Jurkat, Clone E6-1 (cell line): ENCODE measurements around the gene SPECC1L.

Source experiments
- DNase-seq: peaks from one replicate; pipeline ENCODE4 v3.0.0-alpha.2; 2011; ENCODE audit warnings: low read depth, low spot score
- H3K4me3 ChIP-seq: 2 replicates; pipeline ENCODE4 v1.5.1; 2011; ENCODE audit warnings: mild to moderate bottlenecking, low read length, control low read depth, moderate library complexity

The SPECC1L gene

DNA sequence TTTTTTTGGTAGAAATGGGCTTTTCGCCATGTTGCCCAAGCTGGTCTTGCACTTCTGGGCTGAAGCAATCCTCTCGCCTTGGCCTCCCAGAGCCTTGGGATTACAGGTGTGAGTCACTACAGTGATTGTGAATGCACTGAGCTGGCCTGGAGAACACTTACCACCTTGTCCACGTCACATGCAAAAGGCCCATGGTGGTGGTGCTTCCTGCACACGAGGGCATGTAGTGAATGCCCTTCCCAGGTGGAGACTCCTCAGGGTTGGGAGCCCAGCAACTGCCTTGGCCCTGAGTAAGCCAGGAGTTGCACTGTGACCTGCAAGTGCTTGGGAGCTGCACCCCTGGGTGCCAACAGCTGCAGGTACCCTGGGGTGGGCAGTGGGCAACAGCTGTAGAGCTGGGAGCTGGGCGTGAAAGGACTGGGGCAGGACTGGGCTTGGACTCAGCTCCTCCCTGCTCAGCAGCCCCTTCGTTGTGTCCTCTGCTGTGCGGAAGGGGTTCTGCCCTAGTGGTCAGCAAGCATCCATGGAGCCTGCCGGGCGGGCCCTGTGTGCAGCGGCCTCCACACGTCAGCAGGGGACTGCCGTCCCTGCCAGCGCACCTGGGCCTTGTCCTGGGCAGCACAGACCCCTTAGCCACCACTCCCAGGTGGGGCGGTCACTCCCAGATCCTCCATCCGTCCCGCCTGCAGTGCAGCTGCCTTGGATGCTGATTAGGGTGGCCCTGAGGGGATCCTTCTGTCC is 147.4 kb downstream of the SPECC1L start:
- no peak overlapping the region for H3K4me3 ChIP-seq
- no peak for DNase-seq

DNA sequence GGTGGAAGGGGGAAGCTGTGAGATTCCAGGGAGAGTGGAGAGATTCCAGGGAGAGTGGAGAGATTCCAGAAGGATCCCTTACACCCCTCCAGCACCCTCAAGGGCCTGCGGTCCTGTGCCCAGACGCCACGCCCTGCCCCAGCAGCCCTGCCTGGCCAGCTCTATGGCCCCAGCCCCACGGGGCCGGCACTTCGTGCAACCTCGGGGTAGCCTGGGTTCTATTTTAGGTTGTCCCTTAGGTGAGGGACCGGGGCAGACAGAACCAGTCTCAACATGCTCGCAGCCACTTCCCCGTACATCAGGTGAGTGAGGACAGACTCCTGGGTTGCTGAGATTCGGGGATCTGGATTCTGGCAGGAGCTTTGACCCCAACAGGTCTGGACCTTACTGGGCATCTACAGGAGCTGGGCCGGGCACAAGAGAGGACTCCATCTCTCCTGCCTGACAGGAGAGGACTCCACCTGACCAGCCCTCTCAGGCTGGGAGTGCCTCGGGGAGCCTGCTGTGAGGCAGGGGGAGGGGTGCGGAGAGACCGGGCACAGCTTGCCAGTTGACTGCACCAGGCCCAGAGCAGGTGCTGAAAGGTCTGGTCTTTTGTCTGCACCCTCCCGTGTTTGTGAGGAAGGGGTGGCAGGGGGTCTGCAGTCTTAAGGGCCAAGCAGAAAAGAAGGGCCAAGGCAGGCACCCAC is 148.3 kb downstream of the SPECC1L start:
- H3K4me3 ChIP-seq, result no peak overlapping the region

DNA sequence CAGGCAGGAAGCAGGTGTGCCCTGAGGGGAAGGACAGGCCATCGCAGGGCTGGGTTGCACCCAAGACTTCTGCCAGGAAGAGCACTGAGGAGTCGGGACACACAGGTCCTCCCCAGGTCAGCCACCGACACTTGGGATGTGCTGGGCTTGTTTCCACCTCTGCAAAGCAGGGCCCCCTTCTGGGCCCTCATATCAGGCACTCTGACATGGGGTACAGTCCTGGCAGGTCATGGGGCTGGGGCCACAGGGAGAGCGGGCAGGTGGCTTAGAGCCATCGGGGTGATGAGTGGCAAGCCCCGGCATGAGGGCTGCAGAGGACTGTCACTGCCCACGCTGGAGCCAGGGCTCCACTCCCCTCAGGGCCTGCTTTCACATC is 148.8 kb downstream of the SPECC1L start:
- no peak for DNase-seq
- no peak overlapping the region for H3K4me3 ChIP-seq

More for the DNA sequence above, 148.3 kb downstream of the SPECC1L start:
- DNase-seq, result no peak

DNA sequence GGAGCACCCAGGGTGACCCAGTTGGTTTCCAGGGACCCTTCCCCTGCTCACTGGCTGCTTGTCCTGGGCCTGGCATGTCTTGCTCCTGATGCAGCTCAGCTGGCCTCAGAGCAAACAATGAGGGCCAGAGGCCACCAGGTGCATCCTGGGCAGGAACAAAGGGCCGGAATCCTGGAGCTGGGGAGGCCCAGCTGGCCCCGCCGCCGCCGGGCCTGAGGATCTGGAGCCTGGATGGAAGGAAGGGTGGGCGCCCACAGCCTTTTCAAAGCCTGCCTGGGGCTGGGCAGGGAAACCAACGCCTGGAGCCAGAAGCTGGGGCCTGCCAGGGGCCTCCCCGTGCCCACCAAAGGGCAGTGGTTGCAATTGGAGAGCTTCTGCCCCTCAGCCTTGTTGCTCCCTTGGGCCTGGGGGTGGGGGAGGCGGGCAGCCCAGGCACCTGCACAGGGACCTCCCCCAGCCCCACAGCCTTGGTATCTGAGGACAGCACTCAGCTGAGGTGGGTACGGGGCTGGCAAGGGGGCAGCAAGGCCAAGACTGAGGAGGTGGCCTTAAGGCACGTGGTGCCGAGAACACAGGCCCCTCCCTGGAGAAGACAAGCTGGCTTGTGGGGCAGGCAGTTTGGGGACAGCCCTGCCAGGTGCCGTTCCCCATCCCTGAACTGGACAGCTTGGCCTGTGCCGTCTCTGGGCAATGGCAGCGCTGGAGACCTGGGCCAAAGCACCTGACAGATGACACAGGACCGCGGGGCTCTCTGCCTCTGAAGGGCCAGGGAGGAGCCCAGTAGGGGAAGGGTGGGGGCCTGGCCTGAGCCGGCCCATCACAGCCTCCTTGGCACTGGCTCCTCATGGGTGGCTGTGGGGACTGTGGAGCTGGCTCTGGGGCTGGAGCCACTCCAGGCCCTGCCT is 149.7 kb downstream of the SPECC1L start:
- no peak overlapping the region for H3K4me3 ChIP-seq

DNA sequence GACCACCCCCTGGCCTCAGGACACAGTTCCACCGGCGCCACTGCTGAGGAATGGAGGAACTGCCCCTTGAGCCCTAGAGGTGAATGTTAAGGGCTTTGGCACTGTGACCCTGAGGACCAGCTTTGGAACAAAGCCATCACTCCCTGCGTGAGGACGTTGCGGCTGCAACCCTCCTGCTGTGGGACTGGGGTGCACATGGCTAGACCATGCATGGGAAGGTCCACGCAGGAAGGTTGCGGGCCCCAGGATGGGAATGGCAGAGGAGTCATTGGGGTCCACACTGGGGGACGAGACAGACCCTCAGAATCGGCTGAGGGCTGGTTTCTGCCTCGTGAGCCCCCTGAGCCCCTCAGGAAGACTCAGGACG is 150.3 kb downstream of the SPECC1L start:
- no peak overlapping the region for H3K4me3 ChIP-seq
- no peak for DNase-seq

More for the DNA sequence above, 149.7 kb downstream of the SPECC1L start:
- no peak for DNase-seq

DNA sequence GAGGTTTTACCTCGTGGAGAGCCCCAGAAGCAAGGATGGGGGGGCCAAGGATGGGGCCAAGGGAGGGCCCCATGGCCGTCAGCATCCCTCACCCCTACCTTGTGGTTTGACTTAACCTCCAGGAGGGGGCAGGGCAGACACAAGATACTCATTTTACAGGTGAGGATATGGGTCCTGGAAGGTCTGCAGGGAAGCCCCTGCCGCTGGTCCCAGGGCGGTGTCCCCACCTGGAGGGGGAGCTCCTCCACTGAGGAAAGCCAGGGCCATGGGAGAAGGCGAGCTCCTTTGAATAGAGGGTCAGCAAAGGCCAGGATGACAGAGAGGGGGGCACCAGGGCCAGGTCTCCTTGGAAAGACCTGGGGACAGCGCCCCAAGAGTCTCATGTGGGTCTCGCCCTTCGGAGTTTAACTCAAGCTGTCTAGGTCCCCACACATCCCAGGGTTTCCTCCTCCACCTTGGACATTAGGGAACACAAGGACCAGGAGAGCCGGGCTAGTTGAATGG is 150.8 kb downstream of the SPECC1L start:
- DNase-seq, result no peak
- no peak overlapping the region for H3K4me3 ChIP-seq

DNA sequence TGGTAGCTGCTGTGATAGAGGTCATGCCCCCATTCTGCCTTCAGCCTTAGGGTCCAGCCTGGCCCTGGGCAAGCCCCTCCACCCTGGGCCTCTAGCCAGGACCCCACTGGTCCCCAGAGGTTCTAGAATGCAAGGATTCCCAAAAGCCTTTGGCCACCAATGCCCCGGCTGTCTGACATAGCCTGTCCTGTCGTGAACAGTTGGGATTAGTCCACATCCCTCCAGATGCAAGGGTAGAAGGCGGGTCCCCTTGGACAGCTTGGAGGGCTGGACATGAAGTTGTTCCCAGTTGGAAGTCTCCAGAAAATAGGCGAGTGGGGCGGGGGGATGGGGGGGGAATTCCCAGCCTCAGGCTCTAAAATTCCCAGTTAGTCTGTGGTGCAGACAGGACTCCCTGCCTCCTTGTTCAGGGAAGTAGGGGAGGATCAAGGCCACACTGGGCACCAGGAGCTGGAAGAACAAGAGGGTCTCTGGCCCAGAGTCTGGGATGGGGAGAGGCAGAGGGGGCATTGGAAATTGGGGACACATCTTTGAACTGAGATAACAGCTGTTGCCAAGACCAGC is 151.6 kb downstream of the SPECC1L start:
- H3K4me3 ChIP-seq, result no peak overlapping the region
- no peak for DNase-seq

DNA sequence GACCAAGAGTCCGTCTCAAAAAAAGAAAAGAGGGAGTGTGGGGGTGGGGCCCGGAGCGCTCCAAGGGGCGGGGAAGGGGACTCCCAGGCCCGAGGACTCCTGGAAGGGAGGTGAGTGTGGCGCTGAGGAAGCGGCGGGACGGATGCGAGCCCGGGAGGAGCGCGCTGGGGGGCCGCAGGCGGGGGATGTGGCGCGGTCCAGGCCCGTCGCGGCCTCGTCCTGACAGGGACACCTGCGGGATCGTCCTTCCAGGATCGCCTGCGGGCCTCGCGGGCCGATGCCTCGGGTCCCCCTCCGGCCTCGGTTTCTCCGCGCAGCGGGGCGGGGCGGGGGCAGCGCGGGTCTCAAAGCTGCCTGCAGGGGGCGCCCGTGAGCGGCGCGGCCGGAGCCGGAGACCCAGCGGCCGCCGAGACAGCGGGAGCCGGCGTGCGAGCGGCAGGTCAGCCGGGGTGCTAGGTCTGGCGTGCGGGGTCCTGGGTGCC is 152.9 kb downstream of the SPECC1L start:
- DNase-seq, result no peak
- H3K4me3 ChIP-seq, result peak overlapping the region; percentile 35; the same call in 1 of the 2 replicates

DNA sequence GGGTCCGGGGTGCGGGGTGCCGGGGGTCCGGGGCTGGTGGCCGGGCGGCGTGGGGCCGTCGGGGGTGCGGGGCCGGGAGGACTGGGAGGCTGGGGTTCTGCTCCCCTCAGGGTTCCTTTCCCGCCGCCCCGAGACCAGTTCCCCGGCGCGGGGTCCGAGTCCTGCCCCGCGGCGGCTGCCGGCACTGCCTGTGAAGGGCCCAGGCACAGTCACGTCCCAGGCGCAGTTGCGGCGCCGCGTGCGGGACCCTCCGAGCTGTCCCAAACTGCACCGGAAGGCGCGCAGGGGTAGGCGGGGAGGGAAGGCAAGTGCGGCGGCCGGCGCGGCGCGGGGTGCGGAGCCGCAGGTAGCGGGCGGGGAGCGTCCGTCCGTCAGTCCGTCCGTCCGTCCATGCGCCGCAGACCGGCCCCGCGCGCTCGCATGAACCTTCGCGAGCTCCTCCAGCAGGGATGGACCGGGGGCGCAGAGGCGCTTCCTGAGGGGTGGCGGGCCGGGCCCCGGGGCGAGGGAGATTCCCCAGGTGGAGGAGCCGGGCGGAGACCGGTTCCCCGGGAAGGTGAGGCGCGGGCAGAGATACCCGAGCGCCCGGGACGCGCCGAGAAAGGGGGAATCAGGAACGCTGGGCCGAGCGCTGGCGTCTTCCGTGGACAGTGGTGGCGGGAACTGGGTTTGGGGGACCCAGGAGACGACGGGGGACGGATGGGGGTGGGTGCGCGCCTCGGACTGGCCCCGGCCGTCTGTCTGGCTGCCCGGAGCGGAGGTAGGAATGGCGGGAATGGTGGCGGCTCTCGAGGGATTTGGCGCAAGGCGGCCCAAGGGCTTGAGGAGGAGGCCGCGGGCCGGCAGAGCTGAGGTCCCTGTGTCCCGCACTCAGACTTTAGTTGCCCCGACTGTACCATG is 153.6 kb downstream of the SPECC1L start:
- peak overlapping the region; percentile 35; the same call in 1 of the 2 replicates for H3K4me3 ChIP-seq
- DNase-seq, result no peak

DNA sequence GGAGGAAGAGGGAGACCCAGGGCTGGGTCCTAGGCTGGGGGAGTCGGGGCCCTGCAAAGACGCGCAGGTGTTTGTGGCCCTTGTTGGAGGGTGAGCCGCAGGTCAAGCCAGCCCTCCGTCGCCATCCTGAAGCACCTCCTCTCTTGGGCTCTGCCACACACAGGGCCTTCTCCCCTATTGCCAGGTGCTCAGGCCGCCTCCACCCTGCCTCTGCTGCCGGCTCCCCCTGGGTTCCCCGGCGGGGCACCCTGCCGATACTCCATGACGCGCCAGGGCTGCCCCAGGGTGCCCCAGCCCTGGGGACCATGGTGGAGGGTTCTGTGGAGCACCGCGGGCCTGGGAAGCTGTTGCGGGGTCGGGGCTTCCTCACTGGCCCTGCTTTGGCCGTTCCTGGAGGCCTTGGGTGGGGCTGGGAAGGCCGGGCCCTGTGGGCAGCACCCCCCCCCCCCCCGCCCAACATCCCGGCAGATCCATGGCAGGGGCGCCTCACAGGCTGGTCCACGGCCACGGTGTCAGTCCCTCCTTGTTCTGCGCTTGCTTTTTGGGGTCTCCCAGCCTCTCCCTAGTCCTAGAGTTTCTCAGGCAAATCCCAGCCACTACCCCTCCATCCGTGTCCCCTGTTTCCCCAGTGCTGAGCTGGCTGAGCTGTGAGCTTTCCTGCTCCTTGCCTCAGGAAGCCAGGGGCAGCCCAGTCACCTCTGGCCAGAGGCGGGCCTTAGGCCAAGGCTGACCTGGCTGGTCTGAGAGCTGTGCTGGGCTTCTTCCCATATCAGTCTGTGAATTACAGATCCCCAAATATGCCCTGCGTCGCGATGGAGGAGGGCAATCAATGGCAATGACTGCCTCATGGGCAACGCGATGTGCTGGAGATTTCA is 154.5 kb downstream of the SPECC1L start:
- no peak for DNase-seq
- no peak overlapping the region for H3K4me3 ChIP-seq

DNA sequence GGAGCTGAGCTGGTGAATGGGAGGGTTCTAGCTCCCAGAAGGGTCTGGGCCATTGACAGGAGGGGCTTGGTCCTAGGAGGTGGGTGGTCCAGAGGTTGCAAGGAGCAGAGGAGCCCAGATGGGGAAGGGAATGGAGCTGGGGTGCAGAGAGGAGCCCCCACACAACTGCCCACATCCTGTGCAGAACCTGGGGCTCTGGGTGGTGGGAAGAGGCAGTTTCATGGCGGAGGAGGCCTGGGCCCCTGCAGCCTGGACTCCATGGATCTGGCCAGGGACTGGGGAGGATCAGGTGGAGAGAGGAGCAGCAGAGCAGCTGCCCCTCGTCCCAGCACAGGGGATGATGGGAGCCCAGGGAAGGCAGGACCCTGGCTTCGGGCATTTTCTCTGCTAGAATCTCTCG is 155.8 kb downstream of the SPECC1L start:
- no peak overlapping the region for H3K4me3 ChIP-seq
- DNase-seq, result no peak

DNA sequence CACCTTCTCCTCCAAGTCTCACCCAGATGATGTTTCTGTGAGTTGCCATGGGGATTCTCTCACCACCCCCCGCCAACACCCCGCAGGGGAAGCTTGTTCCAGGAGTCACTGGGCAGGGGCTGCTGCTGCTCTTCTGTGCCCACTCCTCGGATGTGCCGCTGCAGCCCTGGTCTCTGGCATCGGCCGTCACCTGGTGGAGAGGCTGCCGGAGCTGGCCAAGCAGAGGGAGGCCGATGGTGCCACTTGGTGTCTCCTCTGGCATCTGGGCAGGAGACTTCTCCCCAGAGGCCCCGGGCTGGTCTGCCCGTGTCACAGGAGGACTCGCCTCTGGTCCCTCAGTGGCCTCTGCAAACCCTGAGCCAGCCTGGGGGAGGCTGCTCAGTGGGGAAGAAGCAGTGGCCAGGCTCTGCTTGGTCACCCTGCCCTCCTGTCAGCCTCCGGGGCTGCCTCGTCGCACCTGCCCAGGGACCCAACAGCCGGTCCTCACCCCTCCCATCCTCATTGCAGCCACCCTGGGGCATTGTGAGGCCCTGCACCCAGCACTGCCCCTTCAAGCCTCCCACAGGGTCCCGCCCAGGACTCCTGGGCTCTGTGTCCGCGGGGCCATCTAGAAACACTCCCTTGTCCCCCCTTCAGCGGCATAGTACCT is 156.3 kb downstream of the SPECC1L start:
- peak overlapping the region; percentile 37 for H3K4me3 ChIP-seq
- no peak for DNase-seq

DNA sequence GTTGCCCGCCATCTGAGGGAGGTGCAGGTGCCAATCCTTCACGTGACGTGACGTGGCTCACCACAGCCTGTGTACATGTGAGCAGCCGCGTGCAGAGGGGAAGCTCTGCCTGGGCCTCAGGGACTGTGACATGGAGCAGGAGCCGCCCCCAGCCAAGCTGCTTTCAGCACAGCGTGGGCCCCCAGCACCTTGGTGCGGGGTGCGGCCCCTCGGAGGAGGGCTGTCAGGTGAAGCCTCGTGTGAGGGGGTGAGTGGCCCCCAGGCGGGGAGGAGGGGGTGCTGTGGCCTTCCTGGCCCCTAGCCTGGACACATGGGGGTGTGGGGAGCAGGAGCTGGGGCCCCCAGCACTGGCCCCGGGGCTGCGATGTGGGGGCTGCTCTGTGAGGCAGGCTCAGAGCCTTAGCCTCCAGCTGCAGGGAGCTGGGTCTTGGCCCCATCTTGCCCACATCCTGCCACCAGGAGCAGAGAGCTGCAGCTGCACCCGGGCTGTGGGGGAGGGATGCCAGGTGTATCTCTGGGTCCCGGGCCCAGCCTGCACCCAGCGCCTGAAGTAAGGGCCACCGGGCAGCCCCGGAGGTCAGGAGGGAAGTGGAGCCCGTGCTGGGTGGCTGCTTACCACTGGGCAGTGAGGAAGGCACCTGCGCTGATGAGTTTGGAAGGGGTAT is 157.0 kb downstream of the SPECC1L start, which contains the start of gene ADORA2A:
Gene ADORA2A (plus strand): TSS at position 100 of the 665 bp plus-strand sequence. CDS start 5,806 bp downstream, outside the sequence.
- peak within 1 kb of the TSS; percentile 37 for H3K4me3 ChIP-seq
- peak; percentile 90 for DNase-seq

DNA sequence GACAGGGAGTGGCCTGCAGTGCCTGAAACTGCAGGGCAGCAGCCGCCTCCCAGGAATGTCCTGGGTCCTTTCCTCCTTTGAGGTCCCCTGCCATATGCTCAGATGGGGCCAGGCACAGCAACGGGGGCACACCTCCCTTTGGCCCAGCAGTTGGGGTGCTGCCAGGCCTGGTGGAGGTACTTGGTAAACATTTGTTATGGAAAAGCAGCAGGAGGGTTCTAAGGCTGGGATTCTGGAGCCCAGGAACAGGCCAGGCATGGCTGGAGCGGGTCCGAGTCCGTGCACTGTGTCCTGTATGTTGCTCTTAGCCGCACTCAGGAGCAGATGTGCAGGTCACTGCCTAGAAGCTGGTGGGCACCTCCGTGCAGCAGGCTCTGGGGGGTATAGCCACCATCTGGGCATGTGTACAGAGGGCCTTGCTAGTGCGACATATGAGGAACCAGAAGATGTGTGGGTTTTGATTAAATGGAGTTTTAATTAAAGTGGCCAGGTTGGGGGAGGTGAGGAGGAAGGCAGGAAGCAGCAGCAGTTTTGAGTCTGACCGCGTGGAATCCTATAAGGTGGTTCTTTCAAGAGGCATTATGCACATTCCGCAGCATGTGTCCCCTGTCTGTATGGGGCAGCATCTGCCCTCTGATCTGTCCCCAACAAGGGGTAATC is 158.2 kb downstream of the SPECC1L start:
- H3K4me3 ChIP-seq, result no peak overlapping the region; the same call in 1 of the 2 replicates
- no peak for DNase-seq
